Hematopoietic multipotent progenitor cell treated with erythropoietin and hydrocortisone succinate and interleukin-3 and kit ligand, for 4 days (in vitro differentiated cells): ENCODE results near the gene ADK.
"Not testable (repeated sequence)": the region's sequence is repeated elsewhere in the genome, so short reads cannot be mapped to it uniquely, and the experiment has no call there.

Experiments
- DNase-seq: peaks from one replicate; pipeline ENCODE4 v3.0.0-alpha.2; 2015

The ADK gene

GRCh38 chr10:74146980-74147379 lies 4.0 kb upstream of the ADK start:
- not testable (repeated sequence) for DNase-seq

GRCh38 chr10:74150204-74150989 lies 624 bp upstream of the ADK start, which contains the start of gene AP3M1:
Gene AP3M1, minus strand, starts transcription at chr10:74150828. Its CDS starts 12,449 bp downstream, at chr10:74138379.
- DNase-seq, result no peak

GRCh38 chr10:74151879-74152722 lies 1.1 kb downstream of the ADK start:
- DNase-seq, result no peak

GRCh38 chr10:74153123-74153522 lies 2.1 kb downstream of the ADK start:
- DNase-seq, result no peak

- DNase-seq, result no peak
These were observed 2.7 kb downstream of the ADK start for GRCh38 chr10:74153676-74154075.

- DNase-seq, result peak; percentile 87
These were observed 5.9 kb downstream of the ADK start for GRCh38 chr10:74156919-74157289.

GRCh38 chr10:74160013-74160412 lies 9.0 kb downstream of the ADK start:
- DNase-seq, result no peak

- no peak for DNase-seq
These were observed 12.5 kb downstream of the ADK start for GRCh38 chr10:74163319-74164068.

- no peak for DNase-seq
These were observed 13.9 kb downstream of the ADK start for GRCh38 chr10:74164716-74165529.

GRCh38 chr10:74165530-74165901 lies 14.5 kb downstream of the ADK start:
- peak; percentile 66 for DNase-seq

GRCh38 chr10:74167443-74167842 lies 16.4 kb downstream of the ADK start:
- no peak for DNase-seq

GRCh38 chr10:74171625-74172024 lies 20.6 kb downstream of the ADK start:
- no peak for DNase-seq

GRCh38 chr10:74174521-74174920 lies 23.5 kb downstream of the ADK start:
- DNase-seq, result no peak

GRCh38 chr10:74175510-74176379 lies 24.7 kb downstream of the ADK start:
- no peak for DNase-seq

- DNase-seq, result peak; percentile 99
These were observed 25.5 kb downstream of the ADK start for GRCh38 chr10:74176380-74177139.

- peak; percentile 57 for DNase-seq
These were observed 26.2 kb downstream of the ADK start for GRCh38 chr10:74177140-74177677.

- no peak for DNase-seq
These were observed 27.2 kb downstream of the ADK start for GRCh38 chr10:74178042-74178791.

- no peak for DNase-seq
These were observed 28.2 kb downstream of the ADK start for GRCh38 chr10:74179111-74179710.

- DNase-seq, result no peak
These were observed 35.7 kb downstream of the ADK start for GRCh38 chr10:74186678-74187077.
